HepG2 (cell line): ENCODE results near the gene GNAI2. TPM values are rescaled to one million over a fixed set of nuclear protein-coding genes. Genes with fewer than 3 reads are reported as not detected.

ENCODE experiments used
- ATAC-seq: fragments of 200-7000 bp; cut with Tn5 transposase; 3 replicates; pipeline ENCODE4 v1.9.1; 2020; ENCODE audit warnings: mild to moderate bottlenecking, moderate library complexity
- BruUV-seq: library from RNA; stranded (reverse); fragments of 400-500 nt; replicated peaks from 2 replicates; lab custom pipeline; 2021; lab: Mats Ljungman, UMichigan
- CTCF ChIA-PET: fragments of 300-600 bp; formaldehyde crosslinking; extraction: SDS; loops from one replicate; lab custom pipeline; 2021; ENCODE audit warnings: low total read pairs, inconsistent platforms, low intra/inter-chr PET ratio; lab: Yijun Ruan, JAX
- POLR2A ChIA-PET: fragments of 350-600 bp; sonication (Branson Sonifier 250); formaldehyde crosslinking; loops from one replicate; lab custom pipeline; 2020; ENCODE audit warnings: antibody characterized with exemption, inconsistent platforms; lab: Yijun Ruan, JAX
- DNase-seq: peaks from one replicate; pipeline ENCODE4 v3.0.0-alpha.2; 2015; ENCODE audit warnings: low spot score
- FAIRE-seq: peaks from 3 replicates; lab custom pipeline; 2011; peaks lifted over from hg19 to GRCh38; lab: Jason Lieb, UNC
- H2AFZ ChIP-seq: one replicate; pipeline ENCODE4 v1.6.1; 2011; ENCODE audit warnings: low read length, inconsistent platforms
- H3K27ac ChIP-seq: fragments of 300-600 bp; 3 replicates; pipeline ENCODE4 v1.8.0; 2011; ENCODE audit warnings: mixed run types, mild to moderate bottlenecking, mixed read lengths, low read length, inconsistent platforms; ENCODE audit not compliant: insufficient read depth; ENCODE audit errors: extremely low read length
- H3K27me3 ChIP-seq, 2 experiments: fragments of 200-600 bp in 1 of 2; 2 replicates in 1 of 2; 3 replicates in 1 of 2; pipeline versions ENCODE4 v1.6.0 to v1.8.0; 2011; ENCODE audit warnings: low read length in 2 of 2, mild to moderate bottlenecking in 2 of 2, moderate library complexity in 2 of 2, inconsistent platforms in 1 of 2; ENCODE audit not compliant: insufficient read depth in 2 of 2, control insufficient read depth in 1 of 2
- H3K36me3 ChIP-seq, 2 experiments: fragments of 200-600 bp in 1 of 2; replicated peaks in 1 of 2; 2 replicates in 1 of 2; 3 replicates in 1 of 2; pipeline versions ENCODE4 v1.5.1 to v1.8.0; 2011; ENCODE audit warnings: low read length in 2 of 2, inconsistent platforms in 1 of 2; ENCODE audit not compliant: insufficient read depth in 2 of 2, control insufficient read depth in 1 of 2
- H3K4me1 ChIP-seq: 2 replicates; pipeline ENCODE4 v1.5.1; 2012; ENCODE audit warnings: low read length, inconsistent platforms; ENCODE audit not compliant: insufficient read depth
- H3K4me2 ChIP-seq: 2 replicates; pipeline ENCODE4 v1.6.0; 2011; ENCODE audit warnings: low read depth, low read length, inconsistent platforms
- H3K4me3 ChIP-seq, 3 experiments: fragments of 200-600 bp in 1 of 3; sonication (generic), shearing (Covaris generic) in 1 of 3; replicated peaks in 1 of 3; 2 replicates each; pipeline ENCODE4 v1.5.1; 2011 to 2016; ENCODE audit warnings: low read length in 3 of 3, inconsistent platforms in 2 of 3, low read depth in 2 of 3, mild to moderate bottlenecking in 2 of 3, control low read depth in 1 of 3, mixed read lengths in 1 of 3; ENCODE audit not compliant: insufficient read depth in 1 of 3
- H3K79me2 ChIP-seq: one replicate; pipeline ENCODE4 v1.6.1; 2011; ENCODE audit warnings: low read length, inconsistent platforms; ENCODE audit not compliant: insufficient read depth
- H3K9ac ChIP-seq: 2 replicates; pipeline ENCODE4 v1.6.0; 2011; ENCODE audit warnings: mild to moderate bottlenecking, low read depth, low read length, inconsistent platforms; ENCODE audit not compliant: insufficient read depth
- H3K9me3 ChIP-seq: 2 replicates; pipeline ENCODE4 v1.5.1; 2012; ENCODE audit warnings: mild to moderate bottlenecking, low read length
- H4K20me1 ChIP-seq: 2 replicates; pipeline ENCODE4 v1.6.0; 2011; ENCODE audit warnings: inconsistent platforms, mild to moderate bottlenecking, low read length, moderate library complexity; ENCODE audit not compliant: insufficient read depth
- ARNT ChIP-seq: fragments of 450-650 bp; IDR thresholded peaks from 2 replicates; pipeline ENCODE4 v1.6.1; 2017
- ELF1 ChIP-seq: sonication (generic); formaldehyde crosslinking; IDR thresholded peaks from 2 replicates; pipeline ENCODE4 v1.4.0; 2020; ENCODE audit warnings: missing genetic modification reagents
- HNRNPLL ChIP-seq: fragments of 200-400 bp; formaldehyde crosslinking; IDR thresholded peaks from 2 replicates; pipeline ENCODE4 v1.6.1; 2017; ENCODE audit warnings: mild to moderate bottlenecking, low read depth, low read length; ENCODE audit not compliant: poor library complexity, severe bottlenecking
- KDM4B ChIP-seq: sonication (generic); formaldehyde crosslinking; IDR thresholded peaks from 2 replicates; pipeline ENCODE4 v1.4.0; 2020; ENCODE audit warnings: missing genetic modification reagents
- KLF6 ChIP-seq: IDR thresholded peaks from 2 replicates; pipeline ENCODE4 v1.8.0; 2016; ENCODE audit warnings: missing biosample characterization, missing genetic modification reagents
- MAFF ChIP-seq: IDR thresholded peaks from 2 replicates; pipeline ENCODE4 v1.6.1; 2011; ENCODE audit warnings: low read depth, low read length, improper control_type of control experiment
- MAFK ChIP-seq, 2 experiments: IDR thresholded peaks in 1 of 2; conservative IDR thresholded peaks in 1 of 2; 2 replicates each; pipeline ENCODE4 v1.6.1; 2011; ENCODE audit warnings: improper control_type of control experiment in 2 of 2, low read length in 2 of 2
- MTF2 ChIP-seq: sonication (generic); formaldehyde crosslinking; IDR thresholded peaks from 2 replicates; pipeline ENCODE4 v1.5.0; 2020; ENCODE audit warnings: missing genetic modification reagents, borderline replicate concordance
- NFE2L1 ChIP-seq: sonication (generic); formaldehyde crosslinking; IDR thresholded peaks from 2 replicates; pipeline ENCODE4 v1.4.0; 2020; ENCODE audit warnings: missing genetic modification reagents, mild to moderate bottlenecking, borderline replicate concordance
- RFXAP ChIP-seq: sonication (generic); formaldehyde crosslinking; IDR thresholded peaks from 2 replicates; pipeline ENCODE4 v1.4.0; 2020; ENCODE audit warnings: missing genetic modification reagents, borderline replicate concordance
- SAP130 ChIP-seq: IDR thresholded peaks from 2 replicates; pipeline ENCODE4 v1.6.1; 2016; ENCODE audit warnings: low read depth
- SMAD1 ChIP-seq: sonication (generic); formaldehyde crosslinking; IDR thresholded peaks from 2 replicates; pipeline ENCODE4 v1.4.0; 2020; ENCODE audit warnings: missing genetic modification reagents, low read depth, mild to moderate bottlenecking, borderline replicate concordance
- SRSF1 ChIP-seq: fragments of 200-400 bp; formaldehyde crosslinking; optimal IDR thresholded peaks from 2 replicates; pipeline ENCODE3; 2017; ENCODE audit warnings: mild to moderate bottlenecking, low read depth, low read length, moderate library complexity
- ZBTB20 ChIP-seq: sonication (generic); formaldehyde crosslinking; IDR thresholded peaks from 2 replicates; pipeline ENCODE4 v1.8.1; 2023; ENCODE audit warnings: missing genetic modification reagents, low read depth, mild to moderate bottlenecking, borderline replicate concordance
- ZFY ChIP-seq: sonication (generic); formaldehyde crosslinking; IDR thresholded peaks from 2 replicates; pipeline ENCODE4 v1.4.0; 2020; ENCODE audit warnings: missing genetic modification reagents
- ZNF225 ChIP-seq: sonication (generic); formaldehyde crosslinking; IDR thresholded peaks from 2 replicates; pipeline ENCODE4 v1.4.0; 2020; ENCODE audit warnings: mild to moderate bottlenecking, missing genetic modification reagents
- ZNF3 ChIP-seq: IDR thresholded peaks from 2 replicates; pipeline ENCODE4 v1.7.0; 2017; ENCODE audit warnings: inconsistent platforms
- ZNF746 ChIP-seq: sonication (generic); formaldehyde crosslinking; IDR thresholded peaks from 2 replicates; pipeline ENCODE4 v1.8.0; 2022; ENCODE audit warnings: mild to moderate bottlenecking, missing genetic modification reagents
- ZNF781 ChIP-seq: sonication (generic); formaldehyde crosslinking; IDR thresholded peaks from 2 replicates; pipeline ENCODE4 v1.5.1; 2020; ENCODE audit warnings: borderline replicate concordance, mild to moderate bottlenecking, missing genetic modification reagents; ENCODE audit errors: not compliant biosample characterization
- WGBS: methylation state at CpG from one replicate; pipeline ENCODE4 v1.1.6; 2017; ENCODE audit warnings: low lambda C conversion rate; 5-methylcytosine and 5-hydroxymethylcytosine counted together
- in situ Hi-C: cut with HindIII; loops from 2 replicates; pipeline ENCODE4 v1.10.0; 2017; ENCODE audit warnings: low pct_unique_long_range_greater_than_20kb; ENCODE audit not compliant: extremely low pct_ligation_motif_present
- intact Hi-C: fragments of 100-400 bp; cut with micrococcal nuclease; formaldehyde crosslinking; loops from one replicate; pipeline ENCODE4 v1.10.0; 2022; ENCODE audit not compliant: unreplicated experiment
- polyA plus RNA-seq, 8 experiments: library from polyadenylated mRNA; depleted of rRNA in 3 of 8; stranded (reverse) in 7 of 8; unstranded in 1 of 8; fragments of >200 nt; fragmentation: Illumina TruSeq in 4 of 8; extraction: Trizol in 4 of 8; gene quantifications; 2 replicates each; pipeline versions ENCODE4 v1.2.1 to v1.2.3, GENCODE V29; 2011 to 2016; ENCODE audit warnings: low read depth in 4 of 8, missing spikeins in 1 of 8, mixed read lengths in 1 of 8; ENCODE audit not compliant: insufficient read depth in 1 of 8
- total RNA-seq, 5 experiments: library from RNA; depleted of rRNA; stranded (reverse); fragments of >200 nt; fragmentation: Illumina TruSeq; extraction: Trizol; gene quantifications; 2 replicates each; pipeline ENCODE4 v1.2.3, GENCODE V29; 2016; ENCODE audit warnings: low read depth in 1 of 5
- TF ChIP-seq, protein P1 (sequence below): IDR thresholded peaks from 2 replicates; pipeline ENCODE4 v1.6.1; 2012; ENCODE audit warnings: low read depth, low read length, improper control_type of control experiment
- TF ChIP-seq, protein P2 (sequence below): IDR thresholded peaks from 2 replicates; pipeline ENCODE4 v1.6.1; 2018; ENCODE audit warnings: missing genetic modification reagents, mild to moderate bottlenecking, missing compliant biosample characterization

GNAI2 gene
- total and polyA plus RNA-seq, 2 of the 13 experiments (the other 11 are each of a cell fraction or from before 2014, with no cell fraction given) = 51.1 to 66.2 TPM

DNA sequence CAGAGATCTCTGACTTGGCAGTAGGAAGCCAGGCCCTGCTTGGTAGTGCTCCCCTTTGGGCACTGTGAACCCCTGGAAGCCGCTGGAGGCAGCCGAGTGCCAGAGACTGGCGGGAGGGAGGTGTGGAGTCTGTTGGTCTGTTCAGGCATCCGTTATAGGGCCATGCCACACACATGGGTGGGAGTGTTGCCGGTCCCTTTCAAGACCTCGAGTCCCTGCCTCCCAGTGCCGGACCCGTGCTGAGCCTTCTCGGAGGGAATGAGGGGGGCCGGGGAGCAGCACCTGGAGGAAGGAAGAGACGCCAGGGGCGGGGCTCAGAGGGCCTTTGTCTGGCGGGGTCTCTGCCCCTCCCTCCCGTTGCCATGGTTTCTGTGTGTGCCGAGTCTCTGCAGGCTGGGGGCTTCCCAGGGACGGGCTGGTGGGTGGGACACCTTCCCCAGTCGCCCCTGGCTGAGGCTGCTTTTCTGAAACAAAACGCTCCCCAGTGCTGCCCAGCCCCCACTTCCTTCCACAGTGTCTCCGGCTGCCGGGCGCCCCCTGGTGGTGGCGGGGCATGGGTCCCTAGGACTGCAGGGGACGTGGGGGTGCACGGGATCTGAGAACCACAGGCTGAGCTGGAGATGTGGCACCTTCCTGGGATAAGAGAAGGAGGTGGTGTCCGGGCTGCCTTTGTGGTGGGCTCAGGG lies 10.0 kb downstream of the GNAI2 start (continued):
- TF ChIP-seq KDM4B (CRISPR knock-in tag) (0 out of 2 replicates have a peak, but pooled peaks have one; percentile 51), ZBTB20 (CRISPR knock-in tag) (0 out of 2 replicates have a peak, but pooled peaks have one; percentile 43), SAP130 (peak; percentile 71), ELF1 (CRISPR knock-in tag) (peak; percentile 72), NFE2L1 (CRISPR knock-in tag) (no peak), KLF6 (0 out of 2 replicates have a peak, but pooled peaks have one; percentile 41)
- TF ChIP-seq, protein P1, sequence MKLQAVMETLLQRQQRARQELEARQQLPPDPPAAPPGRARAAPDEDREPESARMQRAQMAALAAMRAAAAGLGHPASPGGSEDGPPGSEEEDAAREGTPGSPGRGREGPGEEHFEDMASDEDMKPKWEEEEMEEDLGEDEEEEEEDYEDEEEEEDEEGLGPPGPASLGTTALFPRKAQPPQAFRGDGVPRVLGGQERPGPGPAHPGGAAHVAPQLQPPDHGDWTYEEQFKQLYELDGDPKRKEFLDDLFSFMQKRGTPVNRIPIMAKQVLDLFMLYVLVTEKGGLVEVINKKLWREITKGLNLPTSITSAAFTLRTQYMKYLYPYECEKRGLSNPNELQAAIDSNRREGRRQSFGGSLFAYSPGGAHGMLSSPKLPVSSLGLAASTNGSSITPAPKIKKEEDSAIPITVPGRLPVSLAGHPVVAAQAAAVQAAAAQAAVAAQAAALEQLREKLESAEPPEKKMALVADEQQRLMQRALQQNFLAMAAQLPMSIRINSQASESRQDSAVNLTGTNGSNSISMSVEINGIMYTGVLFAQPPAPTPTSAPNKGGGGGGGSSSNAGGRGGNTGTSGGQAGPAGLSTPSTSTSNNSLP = no peak

DNA sequence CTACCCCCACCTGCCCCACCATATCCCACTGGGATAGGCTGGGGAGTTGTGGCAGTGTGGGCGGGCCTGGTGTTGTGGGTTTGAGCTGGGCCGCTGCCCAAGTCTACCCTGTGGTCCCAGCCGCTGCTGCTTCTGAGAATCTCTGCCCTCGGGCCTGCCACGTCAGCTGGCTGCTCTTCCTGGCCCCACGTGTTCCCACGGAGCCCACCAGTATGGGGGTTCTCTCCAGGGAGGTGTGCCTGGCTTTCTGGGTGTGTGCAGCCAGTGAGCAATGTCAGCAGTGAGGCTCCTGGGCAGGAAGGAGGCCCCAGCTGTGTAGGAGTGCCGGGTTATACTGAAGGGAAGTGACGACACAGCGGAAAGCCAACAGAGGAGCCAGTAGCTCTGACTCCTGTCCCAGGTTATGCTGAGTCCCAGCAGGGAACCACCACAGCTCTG lies 10.5 kb downstream of the GNAI2 start:
- Histone ChIP-seq H4K20me1 (no peaks in the 10 kb centered on the region), H3K4me3 (peak overlapping the region in 1 of 3 experiments; percentile 67; a peak in 1 of 6 replicates), H3K79me2 (peaks cover 27% of the 10 kb centered on the region), H3K36me3 (peaks cover 0 to 7% of the 10 kb centered on the region in 2 experiments; a peak in 2 of 5 replicates), H3K9ac (0 out of 2 replicates have a peak overlapping the region, but pooled peaks have one; percentile 53), H3K4me2 (peak overlapping the region; percentile 71), H3K27me3 (no peaks in the 10 kb centered on the region), H3K9me3 (no peaks in the 10 kb centered on the region), H3K4me1 (peaks cover 20% of the 10 kb centered on the region), H3K27ac (no peak overlapping the region), H2AFZ (no peak overlapping the region)
- ATAC-seq (no peak; the same call in 1 of the 3 replicates), FAIRE-seq (no peak), DNase-seq (no peak)
- WGBS = 62% methylated on average over 6 of the region's 10 CpGs
- BruUV-seq = no TSS peak
- CTCF ChIA-PET = interaction anchor here (1.3 to 2.5 kb wide), 5 partner anchors 10 to 54 kb away, joined by 4 to 29 read pairs (median 7); no protein-coding TSS in a partner anchor
- in situ Hi-C loops (no loop called here), intact Hi-C loops (loop anchor here (1.0 kb wide), 1 partner anchor 19 kb away; no protein-coding TSS in a partner anchor)
- POLR2A ChIA-PET = interaction anchor here (0.8 to 1.6 kb wide), 6 partner anchors 11 to 82 kb away, joined by 3 to 14 read pairs (median 4); partner anchors contain the start of genes GNAI2, IFRD2 and TUSC2
- 0 out of 2 replicates have a peak, but pooled peaks have one; percentile 13 for TF ChIP-seq ZFY (CRISPR knock-in tag)
- TF ChIP-seq, protein P2, sequence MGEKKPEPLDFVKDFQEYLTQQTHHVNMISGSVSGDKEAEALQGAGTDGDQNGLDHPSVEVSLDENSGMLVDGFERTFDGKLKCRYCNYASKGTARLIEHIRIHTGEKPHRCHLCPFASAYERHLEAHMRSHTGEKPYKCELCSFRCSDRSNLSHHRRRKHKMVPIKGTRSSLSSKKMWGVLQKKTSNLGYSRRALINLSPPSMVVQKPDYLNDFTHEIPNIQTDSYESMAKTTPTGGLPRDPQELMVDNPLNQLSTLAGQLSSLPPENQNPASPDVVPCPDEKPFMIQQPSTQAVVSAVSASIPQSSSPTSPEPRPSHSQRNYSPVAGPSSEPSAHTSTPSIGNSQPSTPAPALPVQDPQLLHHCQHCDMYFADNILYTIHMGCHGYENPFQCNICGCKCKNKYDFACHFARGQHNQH = no peak
- TF ChIP-seq MAFK (conservative IDR thresholded peaks at IDR 0.05 in 1 of 2, IDR thresholded peaks at IDR 0.05 in 1 of 2; ENCODE audit: low read length in 2 of 2) = peak; percentile 5 to 60; a peak in 2 of 4 replicates
- 0 out of 2 replicates have a peak, but pooled peaks have one; percentile 76 for TF ChIP-seq MTF2
- TF ChIP-seq ZNF746 (CRISPR knock-in tag) = no peak
- 0 out of 2 replicates have a peak, but pooled peaks have one; percentile 19 for TF ChIP-seq SMAD1 (CRISPR knock-in tag)
- no peak for TF ChIP-seq ARNT
- peak; percentile 35; the same call in 1 of the 2 replicates for TF ChIP-seq MAFF
- 0 out of 2 replicates have a peak, but pooled peaks have one; percentile 33 for TF ChIP-seq ZNF225 (CRISPR knock-in tag)
- TF ChIP-seq ZNF3 (CRISPR knock-in tag) = no peak
- 0 out of 2 replicates have a peak, but pooled peaks have one; percentile 4 for TF ChIP-seq RFXAP (CRISPR knock-in tag)
- peak; percentile 1 for TF ChIP-seq ZNF781
- TF ChIP-seq HNRNPLL = peak; percentile 2
- no peak for TF ChIP-seq SRSF1
